CD4-positive, alpha-beta memory T cell (primary cell): Measurements from ENCODE around the gene OR5AU1. TPM values are rescaled to one million over a fixed set of nuclear protein-coding genes. Genes with fewer than 3 reads are reported as not detected.
"Not testable (repeated sequence)": the region's sequence is repeated elsewhere in the genome, so short reads cannot be mapped to it uniquely, and the experiment has no call there.

Experiments
- CTCF ChIA-PET: fragments of 350-600 bp; sonication (Branson Sonifier 250); formaldehyde crosslinking; loops from one replicate; lab custom pipeline; 2021; ENCODE audit warnings: inconsistent platforms; ENCODE audit not compliant: partially characterized antibody; lab: Charles Lee
- POLR2A ChIA-PET: fragments of 350-600 bp; sonication (Branson Sonifier 250); formaldehyde crosslinking; loops from one replicate; lab custom pipeline; 2021; ENCODE audit not compliant: partially characterized antibody; lab: Charles Lee
- DNase-seq, 5 donors: peaks; one replicate each; pipeline versions ENCODE4 v3.0.0 to v3.0.0-alpha.2; 2020 to 2022; ENCODE audit warnings: mixed read lengths in 1 of 5
- H3K27ac ChIP-seq: one replicate; pipeline ENCODE4 v1.7.0; 2013; ENCODE audit warnings: low read depth, low read length
- H3K27me3 ChIP-seq: 2 replicates; pipeline ENCODE4 v1.7.0; 2013; ENCODE audit warnings: mild to moderate bottlenecking, low read length, moderate library complexity; ENCODE audit not compliant: insufficient read depth
- H3K36me3 ChIP-seq: 2 replicates; pipeline ENCODE4 v1.7.0; 2013; ENCODE audit warnings: mild to moderate bottlenecking, low read length, moderate library complexity; ENCODE audit not compliant: insufficient read depth
- H3K4me1 ChIP-seq: 2 replicates; pipeline ENCODE4 v1.7.0; 2013; ENCODE audit warnings: mild to moderate bottlenecking, low read length, moderate library complexity; ENCODE audit not compliant: insufficient read depth
- H3K4me3 ChIP-seq, 2 donors: one replicate each; pipeline ENCODE4 v1.7.0; 2013; ENCODE audit warnings: low read length in 2 of 2, mild to moderate bottlenecking in 1 of 2
- H3K9me3 ChIP-seq, 2 donors: one replicate each; pipeline ENCODE4 v1.7.0; 2013; ENCODE audit warnings: low read length in 2 of 2, control low read depth in 1 of 2; ENCODE audit not compliant: control insufficient read depth in 1 of 2
- H3K27ac Mint-ChIP-seq, 7 donors: one replicate each; pipeline ENCODE4 v1.8.0; 2020 to 2021; ENCODE audit warnings: mixed read lengths in 7 of 7, mild to moderate bottlenecking in 6 of 7, inconsistent platforms in 3 of 7, moderate library complexity in 3 of 7
- H3K27me3 Mint-ChIP-seq, 2 donors: one replicate each; pipeline ENCODE4 v1.8.0; 2020 to 2021; ENCODE audit warnings: mixed read lengths in 2 of 2
- H3K36me3 Mint-ChIP-seq, 2 donors: one replicate each; pipeline ENCODE4 v1.8.0; 2020 to 2021; ENCODE audit warnings: mixed read lengths in 2 of 2, inconsistent platforms in 1 of 2, mild to moderate bottlenecking in 1 of 2
- H3K4me1 Mint-ChIP-seq, 4 donors: one replicate each; pipeline ENCODE4 v1.8.0; 2020 to 2021; ENCODE audit warnings: mixed read lengths in 4 of 4, mild to moderate bottlenecking in 1 of 4
- H3K4me3 Mint-ChIP-seq, 8 donors: one replicate each; pipeline ENCODE4 v1.8.0; 2020 to 2021; ENCODE audit warnings: mixed read lengths in 8 of 8, mild to moderate bottlenecking in 7 of 8, moderate library complexity in 6 of 8, inconsistent platforms in 3 of 8
- H3K9me3 Mint-ChIP-seq, 8 donors: one replicate each; pipeline ENCODE4 v1.8.0; 2020 to 2021; ENCODE audit warnings: mixed read lengths in 8 of 8, mild to moderate bottlenecking in 5 of 8, inconsistent platforms in 3 of 8, moderate library complexity in 1 of 8
- intact Hi-C: fragments of 100-400 bp; cut with micrococcal nuclease; formaldehyde crosslinking; loops from one replicate; pipeline ENCODE4 v1.15.1; 2023
- polyA plus RNA-seq, 2 donors: library from polyadenylated mRNA; unstranded; fragments of 300-500 nt; fragmentation: Illumina TruSeq; gene quantifications; one replicate each; pipeline ENCODE4 v1.2.3, GENCODE V29; 2021
- total RNA-seq, 2 experiments: library from RNA; stranded (reverse); gene quantifications; one replicate each; pipeline ENCODE4 v1.2.3, GENCODE V29; 2021

Gene OR5AU1
- total and polyA plus RNA-seq, 4 experiments from 2014 or later: not detected

DNA sequence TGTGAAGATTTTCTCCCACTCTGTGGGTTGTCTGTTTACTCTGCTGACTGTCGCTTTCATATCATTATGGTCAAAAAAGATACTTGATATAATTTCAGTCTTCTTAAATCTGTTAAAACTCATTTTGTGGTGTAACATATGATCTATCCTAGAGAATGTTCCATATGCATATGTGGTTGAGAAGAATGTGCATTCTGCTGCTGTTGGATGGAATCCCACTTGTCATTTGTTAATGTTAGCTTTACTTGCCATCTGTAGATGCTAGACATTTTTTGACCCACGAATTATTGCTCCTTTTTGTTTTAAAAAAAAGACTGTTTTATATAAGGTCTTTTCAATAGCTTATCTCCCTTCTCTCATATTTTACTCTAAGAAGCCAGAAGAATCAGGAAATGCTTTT is 26.3 kb upstream of the OR5AU1 start:
- Histone ChIP-seq H3K9me3 (no peaks in the 10 kb centered on the region), H3K36me3 (no peaks in the 10 kb centered on the region), H3K27me3 (no peaks in the 10 kb centered on the region), H3K4me1 (no peaks in the 10 kb centered on the region), H3K4me3 (no peak overlapping the region), H3K27ac (no peak overlapping the region)
- POLR2A ChIA-PET: no interaction called here
- CTCF ChIA-PET: no interaction called here
- H3K4me1 Mint-ChIP-seq: peaks cover 0 to 1% (median 0%) of the 10 kb centered on the region in 4 donors
- peaks cover 0 to 1% of the 10 kb centered on the region in 2 donors for H3K36me3 Mint-ChIP-seq
- no peak overlapping the region for H3K4me3 Mint-ChIP-seq
- DNase-seq: no peak
- H3K9me3 Mint-ChIP-seq: peaks cover 2 to 19% (median 15%) of the 10 kb centered on the region in 8 donors
- intact Hi-C loops: no loop called here
- no peak overlapping the region for H3K27ac Mint-ChIP-seq
- H3K27me3 Mint-ChIP-seq: peaks cover 8 to 17% of the 10 kb centered on the region in 2 donors

DNA sequence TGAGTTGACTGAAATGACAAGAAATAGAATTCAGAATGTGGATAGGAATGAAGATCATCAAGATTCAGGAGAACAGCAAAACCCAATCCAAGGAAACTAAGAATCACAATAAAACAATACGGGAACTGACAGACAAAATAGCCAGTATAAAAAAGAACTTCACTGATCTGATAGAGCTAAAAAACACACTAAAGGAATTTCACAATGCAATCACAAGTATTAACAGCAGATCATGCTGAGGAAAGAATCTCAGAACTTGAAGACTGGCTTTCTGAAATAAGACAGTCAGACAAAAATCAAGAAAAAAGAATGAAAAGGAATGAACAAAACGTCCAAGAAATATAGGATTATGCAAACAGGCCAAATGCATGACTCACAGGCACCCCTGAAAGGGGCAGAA is 15.3 kb upstream of the OR5AU1 start:
- H3K36me3 Mint-ChIP-seq: no peaks in the 10 kb centered on the region
- ChIA-PET CTCF (no interaction called here), POLR2A (no interaction called here)
- no peak overlapping the region for H3K4me3 Mint-ChIP-seq
- DNase-seq: no peak
- H3K4me3 ChIP-seq: no peak overlapping the region
- H3K9me3 ChIP-seq: no peaks in the 10 kb centered on the region
- no peaks in the 10 kb centered on the region for H3K4me1 ChIP-seq
- H3K4me1 Mint-ChIP-seq: no peaks in the 10 kb centered on the region
- H3K9me3 Mint-ChIP-seq: peaks cover 0 to 5% (median under 1%) of the 10 kb centered on the region in 8 donors
- H3K36me3 ChIP-seq: no peaks in the 10 kb centered on the region
- H3K27me3 Mint-ChIP-seq: peaks cover 14 to 17% of the 10 kb centered on the region in 2 donors
- intact Hi-C loops: no loop called here
- peaks cover 7% of the 10 kb centered on the region for H3K27me3 ChIP-seq
- H3K27ac Mint-ChIP-seq: no peak overlapping the region
- H3K27ac ChIP-seq: no peak overlapping the region

DNA sequence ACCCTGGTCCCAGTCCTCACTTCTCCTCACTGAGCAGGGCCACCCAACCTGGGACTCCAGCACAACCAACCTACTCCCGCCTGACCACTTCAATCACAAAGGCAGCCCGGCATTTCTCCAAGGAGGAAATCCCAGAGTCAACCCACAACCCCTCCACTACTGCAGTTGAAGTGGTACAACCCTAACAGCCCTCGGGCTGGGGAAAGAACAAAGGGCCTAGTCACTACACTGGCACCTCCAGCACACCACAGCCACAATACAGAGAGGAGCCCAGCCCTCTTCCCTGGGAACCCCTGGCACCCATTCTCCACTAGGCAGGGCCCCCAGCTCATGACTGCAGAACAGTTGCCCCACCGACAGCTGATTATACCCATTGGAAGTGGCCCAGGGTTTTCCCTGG is 13.7 kb upstream of the OR5AU1 start:
- ChIA-PET CTCF (no interaction called here), POLR2A (no interaction called here)
- Mint-ChIP-seq H3K27ac (no peak overlapping the region), H3K36me3 (no peaks in the 10 kb centered on the region), H3K9me3 (peaks cover 0 to 5% (median under 1%) of the 10 kb centered on the region in 8 donors), H3K27me3 (peaks cover 14 to 23% of the 10 kb centered on the region in 2 donors), H3K4me1 (peaks cover 0 to 1% (median 0%) of the 10 kb centered on the region in 4 donors), H3K4me3 (no peak overlapping the region)
- no peak for DNase-seq
- no peaks in the 10 kb centered on the region for H3K36me3 ChIP-seq
- H3K27ac ChIP-seq: no peak overlapping the region
- H3K4me3 ChIP-seq: no peak overlapping the region
- H3K9me3 ChIP-seq: no peaks in the 10 kb centered on the region
- intact Hi-C loops: no loop called here
- H3K27me3 ChIP-seq: peaks cover 7% of the 10 kb centered on the region
- H3K4me1 ChIP-seq: no peaks in the 10 kb centered on the region

DNA sequence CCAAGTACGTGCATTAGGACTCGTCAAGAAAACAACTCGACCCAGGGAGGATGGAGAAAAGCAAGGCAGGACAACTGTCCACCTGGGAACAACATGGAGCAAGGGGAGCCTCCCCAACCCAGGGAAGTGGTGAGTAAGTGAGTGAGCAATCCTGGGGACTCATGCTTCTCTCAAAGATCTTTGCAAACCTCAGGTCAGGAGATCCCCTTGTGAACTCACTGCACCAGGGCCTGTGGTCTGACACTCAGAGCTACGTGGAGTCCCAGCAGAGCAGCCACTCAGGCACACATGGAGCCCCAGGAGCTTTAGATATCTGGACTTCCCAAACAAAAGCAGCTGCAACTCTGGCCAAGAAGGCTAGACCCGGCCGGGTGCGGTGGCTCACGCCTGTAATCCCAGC is 12.2 kb upstream of the OR5AU1 start:
- Mint-ChIP-seq H3K27me3 (peaks cover 14 to 24% of the 10 kb centered on the region in 2 donors), H3K36me3 (no peaks in the 10 kb centered on the region), H3K27ac (no peak overlapping the region), H3K4me1 (peaks cover 0 to 1% (median 0%) of the 10 kb centered on the region in 4 donors), H3K9me3 (peaks cover 0 to 5% (median 0%) of the 10 kb centered on the region in 8 donors), H3K4me3 (no peak overlapping the region)
- H3K36me3 ChIP-seq: no peaks in the 10 kb centered on the region
- H3K4me3 ChIP-seq: no peak overlapping the region
- H3K9me3 ChIP-seq: no peaks in the 10 kb centered on the region
- H3K27me3 ChIP-seq: peaks cover 7% of the 10 kb centered on the region
- H3K4me1 ChIP-seq: no peaks in the 10 kb centered on the region
- POLR2A ChIA-PET: no interaction called here
- intact Hi-C loops: no loop called here
- CTCF ChIA-PET: no interaction called here
- no peak for DNase-seq
- H3K27ac ChIP-seq: no peak overlapping the region

DNA sequence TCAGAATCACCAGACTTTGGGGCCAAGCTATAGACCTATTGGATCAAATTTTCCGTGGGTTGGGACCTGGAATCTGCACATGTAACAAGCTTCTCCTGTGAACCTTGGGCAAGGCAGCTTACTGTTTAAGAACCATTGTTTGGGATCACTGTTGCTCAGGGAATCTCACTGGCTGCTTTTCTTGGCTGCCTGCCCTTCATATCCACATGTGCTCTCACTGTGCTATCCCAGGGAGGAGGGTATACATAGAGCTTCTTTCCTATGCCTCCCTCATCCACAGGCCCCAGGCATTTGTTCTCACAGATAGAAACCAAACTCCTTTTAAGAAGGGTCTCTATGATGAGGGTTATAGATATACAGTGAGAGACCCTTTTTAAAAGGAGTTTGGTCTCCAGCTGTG is 9.8 kb upstream of the OR5AU1 start:
- POLR2A ChIA-PET, H3K36me3 ChIP-seq, H3K36me3 Mint-ChIP-seq, H3K9me3 ChIP-seq, intact Hi-C loops, H3K4me1 Mint-ChIP-seq, H3K4me1 ChIP-seq, H3K27ac Mint-ChIP-seq, H3K27ac ChIP-seq, DNase-seq, H3K4me3 Mint-ChIP-seq, H3K27me3 ChIP-seq, H3K9me3 Mint-ChIP-seq, H3K4me3 ChIP-seq: not testable (repeated sequence)
- CTCF ChIA-PET: interaction anchor here (0.6 kb wide), 1 partner anchor 1586 kb away, joined by 3 read pairs; no protein-coding TSS in a partner anchor
- H3K27me3 Mint-ChIP-seq: peaks cover 19 to 34% of the 10 kb centered on the region in 2 donors

DNA sequence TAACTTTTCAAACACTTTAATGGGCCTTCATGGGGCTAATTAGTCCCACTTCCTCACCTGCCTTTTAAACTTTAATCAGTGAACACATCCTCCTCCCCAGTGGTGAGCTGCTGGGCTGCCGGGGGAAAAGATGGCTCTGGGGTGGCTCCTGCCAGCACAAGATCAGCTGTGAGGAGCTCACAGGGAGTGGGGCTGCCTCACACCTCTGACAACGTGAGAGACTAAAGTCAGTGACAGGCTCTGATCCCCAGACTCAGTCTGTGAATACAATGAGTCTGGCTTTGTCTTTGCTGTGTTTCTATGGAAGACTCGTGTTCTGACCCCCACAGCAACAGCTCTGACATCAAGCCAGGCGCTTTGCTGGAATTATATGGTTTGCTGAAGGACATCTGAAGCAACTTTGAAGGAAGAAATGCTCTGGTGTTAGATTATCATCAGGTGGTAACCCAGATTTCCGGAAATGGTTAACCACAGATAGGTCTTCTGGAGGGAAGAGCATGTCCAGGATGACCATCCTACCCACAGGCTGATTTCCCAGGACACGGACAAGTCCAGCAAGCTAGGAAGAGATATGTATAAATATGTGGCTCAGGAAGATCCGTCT is 9.2 kb upstream of the OR5AU1 start:
- H3K4me3 ChIP-seq, POLR2A ChIA-PET, intact Hi-C loops, H3K36me3 ChIP-seq, DNase-seq, H3K27ac Mint-ChIP-seq, H3K4me3 Mint-ChIP-seq, H3K9me3 ChIP-seq, CTCF ChIA-PET, H3K4me1 Mint-ChIP-seq, H3K36me3 Mint-ChIP-seq, H3K9me3 Mint-ChIP-seq, H3K27ac ChIP-seq, H3K4me1 ChIP-seq: not testable (repeated sequence)
- H3K27me3 Mint-ChIP-seq: peaks cover 19 to 39% of the 10 kb centered on the region in 2 donors
- peaks cover 10% of the 10 kb centered on the region for H3K27me3 ChIP-seq

DNA sequence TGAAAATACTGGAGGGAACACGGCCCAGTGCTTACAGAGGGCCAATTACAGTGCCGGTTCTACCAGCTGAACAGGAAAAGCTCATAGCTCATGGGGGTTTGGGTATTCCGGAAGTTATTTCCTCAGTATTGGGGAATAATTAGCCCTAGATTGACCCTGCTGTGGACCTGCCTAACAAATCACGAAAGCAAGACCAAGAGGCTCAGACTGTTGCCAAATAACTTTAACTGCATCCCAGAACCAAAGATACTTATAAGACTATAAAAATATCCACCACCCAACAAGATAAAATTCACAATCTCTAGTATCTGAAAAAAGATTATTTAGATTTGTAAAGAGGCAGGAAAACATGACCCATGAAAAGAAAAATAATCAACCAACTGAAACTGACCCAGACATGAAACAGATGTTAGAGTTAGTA is 8.0 kb upstream of the OR5AU1 start:
- ChIA-PET POLR2A (no interaction called here), CTCF (no interaction called here)
- peaks cover 10% of the 10 kb centered on the region for H3K27me3 ChIP-seq
- H3K36me3 Mint-ChIP-seq: no peaks in the 10 kb centered on the region
- no peak overlapping the region for H3K4me3 Mint-ChIP-seq
- H3K36me3 ChIP-seq: no peaks in the 10 kb centered on the region
- DNase-seq: no peak
- H3K9me3 ChIP-seq: no peaks in the 10 kb centered on the region
- no peaks in the 10 kb centered on the region for H3K9me3 Mint-ChIP-seq
- no peak overlapping the region for H3K27ac ChIP-seq
- intact Hi-C loops: no loop called here
- H3K4me1 Mint-ChIP-seq: peaks cover 0 to 1% (median 0%) of the 10 kb centered on the region in 4 donors
- H3K27me3 Mint-ChIP-seq: peaks cover 19 to 39% of the 10 kb centered on the region in 2 donors
- H3K4me1 ChIP-seq: no peaks in the 10 kb centered on the region
- no peak overlapping the region for H3K27ac Mint-ChIP-seq
- H3K4me3 ChIP-seq: no peak overlapping the region
